ENCODE measurements around the gene CRCP.
"Not testable (repeated sequence)": the region's sequence is repeated elsewhere in the genome, so short reads cannot be mapped to it uniquely, and the experiment has no call there.

The CRCP gene

GRCh38 chr7:66114743-66115649 is at the start of gene CRCP:
TSS of gene CRCP (plus strand) at chr7:66114847. CDS start at chr7:66114963, 116 bp downstream.
- peak; percentile 45 for DNase-seq

- DNase-seq, result no peak
These were observed 44.9 kb upstream of the CRCP start for GRCh38 chr7:66069732-66070131.

GRCh38 chr7:66070222-66070621 is 44.4 kb upstream of the CRCP start:
- no peak for DNase-seq

- DNase-seq, result not testable (repeated sequence)
These were observed 42.4 kb upstream of the CRCP start for GRCh38 chr7:66072208-66072607.

- peak; percentile 80 for DNase-seq
These were observed 38.8 kb upstream of the CRCP start, which contains the start of gene ASL for GRCh38 chr7:66075590-66076461. TSS of gene ASL (plus strand) at chr7:66075819. CDS start at chr7:66076082, 263 bp downstream.

GRCh38 chr7:66076462-66077329 is 38.0 kb upstream of the CRCP start:
- no peak for DNase-seq

GRCh38 chr7:66078067-66078466 is 36.6 kb upstream of the CRCP start:
- DNase-seq, result no peak

GRCh38 chr7:66082083-66082482 is 32.6 kb upstream of the CRCP start:
- DNase-seq, result no peak

- no peak for DNase-seq
These were observed 31.7 kb upstream of the CRCP start for GRCh38 chr7:66082886-66083415.

GRCh38 chr7:66083677-66084076 is 31.0 kb upstream of the CRCP start:
- no peak for DNase-seq

- DNase-seq, result no peak
These were observed 25.5 kb upstream of the CRCP start for GRCh38 chr7:66088861-66089838.

- no peak for DNase-seq
These were observed 22.0 kb upstream of the CRCP start for GRCh38 chr7:66092654-66093053.

GRCh38 chr7:66095010-66095409 is 19.6 kb upstream of the CRCP start:
- DNase-seq, result no peak

GRCh38 chr7:66099232-66099550 is 15.5 kb upstream of the CRCP start:
- DNase-seq, result no peak

- DNase-seq, result peak; percentile 63
These were observed 14.9 kb upstream of the CRCP start for GRCh38 chr7:66099551-66100407.

GRCh38 chr7:66100408-66101050 is 14.1 kb upstream of the CRCP start:
- no peak for DNase-seq

GRCh38 chr7:66102168-66102567 is 12.5 kb upstream of the CRCP start:
- not testable (repeated sequence) for DNase-seq

GRCh38 chr7:66103994-66104393 is 10.7 kb upstream of the CRCP start:
- not testable (repeated sequence) for DNase-seq

- no peak for DNase-seq
These were observed 9.3 kb upstream of the CRCP start for GRCh38 chr7:66105263-66105748.

All from NCI-H510A (cell line).